AG04450 (cell line): ENCODE measurements around the gene IFFO2. TPM values are rescaled to one million over a fixed set of nuclear protein-coding genes. Genes with fewer than 3 reads are reported as not detected.

Experiments
- CTCF ChIA-PET: fragments of 300-600, 350-600 bp; formaldehyde crosslinking; extraction: SDS; loops from one replicate; lab custom pipeline; 2022; ENCODE audit warnings: antibody characterized with exemption, inconsistent platforms; lab: Charles Lee
- POLR2A ChIA-PET: fragments of 350-600 bp; formaldehyde crosslinking; extraction: SDS; loops from one replicate; lab custom pipeline; 2021; ENCODE audit warnings: antibody characterized with exemption, inconsistent platforms; lab: Yijun Ruan, JAX
- DNase-seq: peaks from one replicate; pipeline ENCODE4 v3.0.0-alpha.2; 2011; ENCODE audit warnings: low read depth, low spot score
- H3K27ac ChIP-seq: one replicate; pipeline ENCODE4 v1.5.1; 2012; ENCODE audit warnings: low read depth, low read length, control low read depth
- H3K27me3 ChIP-seq: one replicate; pipeline ENCODE4 v1.6.0; 2012; ENCODE audit warnings: low read length; ENCODE audit not compliant: control insufficient read depth, insufficient read depth
- H3K4me3 ChIP-seq: 2 replicates; pipeline ENCODE4 v1.5.1; 2011; ENCODE audit warnings: mild to moderate bottlenecking, low read depth, low read length, control low read depth
- H3K9me3 ChIP-seq: 2 replicates; pipeline ENCODE4 v1.5.1; 2012; ENCODE audit warnings: low read length; ENCODE audit not compliant: control insufficient read depth, insufficient read depth
- CTCF ChIP-seq: IDR thresholded peaks from 2 replicates; pipeline ENCODE4 v1.5.1; 2011; ENCODE audit warnings: low read depth, low read length, control low read depth, inconsistent platforms
- polyA plus RNA-seq: library from polyadenylated mRNA; depleted of rRNA; stranded (reverse); fragments of >200 nt; gene quantifications from 2 replicates; pipeline ENCODE4 v1.2.3, GENCODE V29; 2011

The IFFO2 gene
- polyA plus RNA-seq, 1 experiment, result 6.8 TPM

- CTCF ChIA-PET, result interaction anchor here (0.6 to 5.2 kb wide), 3 partner anchors 10 to 180 kb away, joined by 4 to 49 read pairs (median 9); no protein-coding TSS in a partner anchor
- Histone ChIP-seq H3K27ac (no peak overlapping the region), H3K4me3 (no peak overlapping the region), H3K9me3 (no peaks in the 10 kb centered on the region; the same call in 1 of the 2 replicates), H3K27me3 (no peaks in the 10 kb centered on the region)
- DNase-seq, result no peak
- POLR2A ChIA-PET, result no interaction called here
- no peak for TF ChIP-seq CTCF
Observed at GRCh38 chr1:18917071-18917799, 39.2 kb downstream of the IFFO2 start.

GRCh38 chr1:18915341-18915740 is 41.1 kb downstream of the IFFO2 start:
- Histone ChIP-seq H3K9me3 (no peaks in the 10 kb centered on the region; the same call in 1 of the 2 replicates), H3K27me3 (no peaks in the 10 kb centered on the region), H3K27ac (no peak overlapping the region), H3K4me3 (no peak overlapping the region)
- TF ChIP-seq CTCF, result no peak
- ChIA-PET CTCF (interaction anchor here (0.7 to 5.2 kb wide), 5 partner anchors 8 to 182 kb away, joined by 3 to 82 read pairs (median 28); no protein-coding TSS in a partner anchor), POLR2A (no interaction called here)
- no peak for DNase-seq

- ChIA-PET CTCF (interaction anchor here (0.6 to 5.2 kb wide), 62 partner anchors 8 to 327 kb away, joined by 3 to 82 read pairs (median 6); partner anchors contain the start of genes ALDH4A1 and IFFO2), POLR2A (interaction anchor here (0.6 to 1.6 kb wide), 3 partner anchors 13 to 178 kb away, joined by 3 read pairs; no protein-coding TSS in a partner anchor)
- peak; percentile 100 for TF ChIP-seq CTCF
- Histone ChIP-seq H3K9me3 (no peaks in the 10 kb centered on the region; the same call in 1 of the 2 replicates), H3K27me3 (no peaks in the 10 kb centered on the region), H3K4me3 (no peak overlapping the region), H3K27ac (peak overlapping the region; percentile 33)
- peak; percentile 43 for DNase-seq
Observed at GRCh38 chr1:18913065-18913835, 43.2 kb downstream of the IFFO2 start.

- no peak overlapping the region for H3K4me3 ChIP-seq
- POLR2A ChIA-PET, result no interaction called here
- CTCF ChIA-PET, result interaction anchor here (0.6 to 5.2 kb wide), 47 partner anchors 8 to 267 kb away, joined by 3 to 82 read pairs (median 10); partner anchors contain the start of genes ALDH4A1 and IFFO2
- H3K27me3 ChIP-seq, result no peaks in the 10 kb centered on the region
- H3K27ac ChIP-seq, result no peak overlapping the region
- H3K9me3 ChIP-seq, result no peaks in the 10 kb centered on the region; the same call in 1 of the 2 replicates
- DNase-seq, result no peak
- TF ChIP-seq CTCF, result no peak
Observed at GRCh38 chr1:18912550-18912949, 43.9 kb downstream of the IFFO2 start.
